GM12878 (cell line): ENCODE measurements around the gene RAB7B. TPM values are rescaled to one million over a fixed set of nuclear protein-coding genes. Genes with fewer than 3 reads are reported as not detected.

Experiments
- ATAC-seq: fragments of 200-7000 bp; cut with Tn5 transposase; 3 replicates; pipeline ENCODE4 v1.9.1; 2020; ENCODE audit warnings: mild to moderate bottlenecking, moderate library complexity
- BruUV-seq: library from RNA; stranded (reverse); fragments of 400-500 nt; replicated peaks from 2 replicates; lab custom pipeline; 2021; lab: Mats Ljungman, UMichigan
- CTCF ChIA-PET: fragments of 300-600 bp; sonication (Branson Sonifier 250); formaldehyde crosslinking; extraction: SDS; loops from one replicate; lab custom pipeline; 2021; ENCODE audit warnings: inconsistent platforms; lab: Yijun Ruan, JAX
- POLR2A ChIA-PET: fragments of 350-600 bp; formaldehyde crosslinking; extraction: SDS; loops from one replicate; lab custom pipeline; 2021; ENCODE audit warnings: inconsistent platforms; lab: Charles Lee
- RAD21 ChIA-PET: fragments of 300-600 bp; sonication (Branson Sonifier 250); formaldehyde crosslinking; loops from one replicate; lab custom pipeline; 2023; ENCODE audit warnings: antibody characterized with exemption; ENCODE audit not compliant: unreplicated experiment; lab: Charles Lee
- SMC1A ChIA-PET: fragments of 300-600 bp; sonication (Branson Sonifier 250); formaldehyde crosslinking; loops from one replicate; lab custom pipeline; 2023; ENCODE audit not compliant: unreplicated experiment, uncharacterized antibody; lab: Charles Lee
- DNase-seq: peaks from one replicate; pipeline ENCODE4 v3.0.0-alpha.2; 2011; ENCODE audit warnings: low read depth, low spot score
- FAIRE-seq: peaks from 3 replicates; lab custom pipeline; 2011; peaks lifted over from hg19 to GRCh38; lab: Jason Lieb, UNC
- H2AFZ ChIP-seq: 2 replicates; pipeline ENCODE4 v1.6.0; 2011; ENCODE audit warnings: low read depth, low read length, control low read depth; ENCODE audit not compliant: control insufficient read depth
- H3K27ac ChIP-seq: 2 replicates; pipeline ENCODE4 v1.5.1; 2011; ENCODE audit warnings: control low read depth; ENCODE audit not compliant: control insufficient read depth, insufficient read depth
- H3K27me3 ChIP-seq, 2 experiments: replicated peaks in 1 of 2; 2 replicates each; pipeline versions ENCODE4 v1.6.0 to v1.6.1; 2011; ENCODE audit warnings: low read length in 1 of 2; ENCODE audit not compliant: control insufficient read depth in 2 of 2, insufficient read depth in 2 of 2
- H3K36me3 ChIP-seq, 2 experiments: 2 replicates each; pipeline ENCODE4 v1.5.1; 2011; ENCODE audit warnings: low read length in 1 of 2; ENCODE audit not compliant: control insufficient read depth in 2 of 2, insufficient read depth in 2 of 2
- H3K4me1 ChIP-seq: 2 replicates; pipeline ENCODE4 v1.6.1; 2011; ENCODE audit warnings: mild to moderate bottlenecking, low read length, moderate library complexity, mixed read lengths; ENCODE audit not compliant: control insufficient read depth, insufficient read depth
- H3K4me2 ChIP-seq: 2 replicates; pipeline ENCODE4 v1.6.0; 2011; ENCODE audit warnings: control low read depth; ENCODE audit not compliant: control insufficient read depth, insufficient read depth
- H3K4me3 ChIP-seq: fragments of 200-600 bp; sonication (generic); 2 replicates; pipeline ENCODE4 v1.5.1; 2016
- H3K79me2 ChIP-seq: 2 replicates; pipeline ENCODE4 v1.6.0; 2011; ENCODE audit warnings: low read length; ENCODE audit not compliant: control insufficient read depth, insufficient read depth
- H3K9ac ChIP-seq: 2 replicates; pipeline ENCODE4 v1.8.0; 2011; ENCODE audit warnings: low read length, control low read depth, mixed read lengths; ENCODE audit not compliant: control insufficient read depth, insufficient read depth
- H3K9me3 ChIP-seq: replicated peaks from 3 replicates; pipeline ENCODE4 v1.5.1; 2011; ENCODE audit warnings: mild to moderate bottlenecking, low read length; ENCODE audit not compliant: control insufficient read depth, insufficient read depth
- H4K20me1 ChIP-seq: 2 replicates; pipeline ENCODE4 v1.6.0; 2011; ENCODE audit not compliant: control insufficient read depth, insufficient read depth
- BMI1 ChIP-seq: fragments of 450-650 bp; IDR thresholded peaks from 2 replicates; pipeline ENCODE4 v1.6.1; 2016; ENCODE audit warnings: mild to moderate bottlenecking, moderate library complexity, borderline replicate concordance
- CEBPZ ChIP-seq: fragments of 150-350 bp; IDR thresholded peaks from 2 replicates; pipeline ENCODE4 v1.6.1; 2016; ENCODE audit warnings: low read depth, low read length
- CREB1 ChIP-seq: IDR thresholded peaks from 2 replicates; pipeline ENCODE4 v1.6.1; 2012; ENCODE audit warnings: low read depth, mild to moderate bottlenecking, inconsistent platforms
- FOXM1 ChIP-seq: IDR thresholded peaks from 2 replicates; pipeline ENCODE4 v1.6.1; 2012; ENCODE audit warnings: low read depth, mild to moderate bottlenecking, inconsistent platforms, low read length, moderate library complexity
- WGBS: methylation state at CpG from one replicate; pipeline ENCODE4 v1.1.6; 2016; ENCODE audit warnings: low lambda C conversion rate; ENCODE audit not compliant: insufficient replicate concordance, insufficient coverage; ENCODE audit errors: missing lambda C conversion rate; 5-methylcytosine and 5-hydroxymethylcytosine counted together
- in situ Hi-C: fragments of 300-500 bp; cut with MboI; formaldehyde crosslinking; loops from 9 replicates; pipeline ENCODE4 v1.14.3; 2018; ENCODE audit warnings: mixed read lengths
- intact Hi-C: fragments of 100-400 bp; cut with micrococcal nuclease; formaldehyde crosslinking; loops from one replicate; pipeline ENCODE4 v1.14.2; 2022; ENCODE audit not compliant: unreplicated experiment
- polyA plus RNA-seq, 11 experiments: library from polyadenylated mRNA; depleted of rRNA in 4 of 11; unstranded in 6 of 11; stranded (reverse) in 5 of 11; fragments of >200 nt; fragmentation: Nextera tagmentation in 4 of 11; fragmentation: Illumina TruSeq in 1 of 11; extraction: Ambion mirVana in 4 of 11; extraction: Trizol in 1 of 11; gene quantifications; 1 replicate in 1 of 11; 2 replicates in 10 of 11; pipeline versions ENCODE4 v1.2.1 to v1.2.3, GENCODE V29; 2011 to 2016; ENCODE audit warnings: inconsistent platforms in 2 of 11, missing spikeins in 2 of 11, low read depth in 1 of 11
- total RNA-seq, 4 experiments: library from RNA; depleted of rRNA in 3 of 4; stranded (reverse); fragments of >200 nt in 3 of 4; fragmentation: Illumina TruSeq in 1 of 4; extraction: Trizol in 1 of 4; gene quantifications; 2 replicates each; pipeline versions ENCODE4 v1.2.1 to v1.2.3, GENCODE V29; 2013 to 2021

Gene RAB7B
- total and polyA plus RNA-seq, 10 of the 15 experiments (the other 5 are each of a cell fraction or from before 2014, with no cell fraction given) = 0.09 TPM; not detected in 9

DNA sequence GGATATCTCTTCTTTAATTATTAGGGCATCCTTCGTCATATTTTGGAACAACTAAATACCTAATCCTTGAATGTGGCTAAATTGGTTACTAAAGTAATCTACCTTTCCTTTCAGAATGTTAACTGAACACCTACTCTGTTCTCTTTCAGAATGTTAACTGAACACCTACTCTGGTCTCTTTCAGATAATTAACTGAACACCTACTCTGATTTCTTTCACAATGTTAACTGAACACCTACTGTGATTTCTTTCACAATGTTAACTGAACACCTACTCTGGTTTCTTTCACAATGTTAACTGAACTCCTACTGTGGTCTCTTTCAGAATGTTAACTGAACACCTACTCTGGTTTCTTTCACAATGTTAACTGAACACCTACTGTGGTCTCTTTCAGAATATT, 21.9 kb downstream of the RAB7B start:
- Histone ChIP-seq H3K9ac (no peak overlapping the region), H3K27ac (no peak overlapping the region), H3K79me2 (no peaks in the 10 kb centered on the region), H3K4me1 (no peaks in the 10 kb centered on the region), H2AFZ (no peak overlapping the region), H3K36me3 (no peaks in the 10 kb centered on the region), H3K4me3 (no peak overlapping the region), H3K9me3 (no peaks in the 10 kb centered on the region), H3K4me2 (no peak overlapping the region), H3K27me3 (no peaks in the 10 kb centered on the region; a peak in 1 of 4 replicates), H4K20me1 (no peaks in the 10 kb centered on the region)
- ChIA-PET RAD21 (interaction anchor here (8.6 kb wide), 1 partner anchor 127 kb away, joined by 197 read pairs; no protein-coding TSS in a partner anchor), CTCF (interaction anchor here (0.8 to 9.6 kb wide), 5 partner anchors 62 to 190 kb away, joined by 4 to 296 read pairs (median 222); no protein-coding TSS in a partner anchor), POLR2A (no interaction called here), SMC1A (interaction anchor here (1.2 to 1.9 kb wide), 3 partner anchors 49 to 64 kb away, joined by 3 to 5 read pairs (median 5); no protein-coding TSS in a partner anchor)
- in situ Hi-C loops (loop anchor here (5.0 kb wide), 2 partner anchors 126 to 189 kb away; no protein-coding TSS in a partner anchor), intact Hi-C loops (no loop called here)
- no TSS peak for BruUV-seq
- ATAC-seq (no peak), DNase-seq (no peak), FAIRE-seq (no peak)
- TF ChIP-seq CEBPZ (no peak), FOXM1 (no peak), BMI1 (no peak), CREB1 (no peak)
- WGBS = 73% methylated on average over 1 of the region's 1 CpG
